ENCODE measurements around the gene RMC1.

- TF ChIP-seq, protein P1, sequence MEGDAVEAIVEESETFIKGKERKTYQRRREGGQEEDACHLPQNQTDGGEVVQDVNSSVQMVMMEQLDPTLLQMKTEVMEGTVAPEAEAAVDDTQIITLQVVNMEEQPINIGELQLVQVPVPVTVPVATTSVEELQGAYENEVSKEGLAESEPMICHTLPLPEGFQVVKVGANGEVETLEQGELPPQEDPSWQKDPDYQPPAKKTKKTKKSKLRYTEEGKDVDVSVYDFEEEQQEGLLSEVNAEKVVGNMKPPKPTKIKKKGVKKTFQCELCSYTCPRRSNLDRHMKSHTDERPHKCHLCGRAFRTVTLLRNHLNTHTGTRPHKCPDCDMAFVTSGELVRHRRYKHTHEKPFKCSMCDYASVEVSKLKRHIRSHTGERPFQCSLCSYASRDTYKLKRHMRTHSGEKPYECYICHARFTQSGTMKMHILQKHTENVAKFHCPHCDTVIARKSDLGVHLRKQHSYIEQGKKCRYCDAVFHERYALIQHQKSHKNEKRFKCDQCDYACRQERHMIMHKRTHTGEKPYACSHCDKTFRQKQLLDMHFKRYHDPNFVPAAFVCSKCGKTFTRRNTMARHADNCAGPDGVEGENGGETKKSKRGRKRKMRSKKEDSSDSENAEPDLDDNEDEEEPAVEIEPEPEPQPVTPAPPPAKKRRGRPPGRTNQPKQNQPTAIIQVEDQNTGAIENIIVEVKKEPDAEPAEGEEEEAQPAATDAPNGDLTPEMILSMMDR (IDR thresholded peaks at IDR 0.05), result no peak
- no peak for TF ChIP-seq POLR2A (IDR thresholded peaks at IDR 0.05)
These were observed 77.5 kb downstream of the RMC1 start for GRCh38 chr18:23580677-23581367.
